Right cardiac atrium (tissue), 5 donors: ENCODE measurements around the gene DMWD. TPM values are rescaled to one million over a fixed set of nuclear protein-coding genes. Genes with fewer than 3 reads are reported as not detected.
"Not testable (repeated sequence)": the region's sequence is repeated elsewhere in the genome, so short reads cannot be mapped to it uniquely, and the experiment has no call there.

Experiments
- ATAC-seq, 2 donors: fragments of 200-7000 bp; cut with Tn5 transposase; one replicate each; pipeline versions ENCODE4 v1.8.0 to v1.9.1; 2020; ENCODE audit warnings: moderate library complexity in 2 of 2, mild to moderate bottlenecking in 1 of 2
- DNase-seq, 3 donors: peaks; one replicate each; pipeline ENCODE4 v3.0.0-alpha.2; 2020
- H3K27ac ChIP-seq: one replicate; pipeline ENCODE4 v1.5.1; 2013; ENCODE audit warnings: mild to moderate bottlenecking, low read length, control low read depth, moderate library complexity
- H3K27me3 ChIP-seq: one replicate; pipeline ENCODE4 v1.6.1; 2013; ENCODE audit not compliant: control insufficient read depth, insufficient read depth
- H3K4me1 ChIP-seq: one replicate; pipeline ENCODE4 v1.6.1; 2013; ENCODE audit warnings: low read length; ENCODE audit not compliant: control insufficient read depth, insufficient read depth
- H3K4me3 ChIP-seq: one replicate; pipeline ENCODE4 v1.5.1; 2013; ENCODE audit warnings: low read length, control low read depth
- H3K9me3 ChIP-seq: one replicate; pipeline ENCODE4 v1.6.1; 2013; ENCODE audit warnings: low read length; ENCODE audit not compliant: control insufficient read depth
- WGBS: extraction: QIAGEN DNeasy Blood & Tissue Kit; methylation state at CpG from one replicate; pipeline ENCODE4 v1.1.7; 2013; 5-methylcytosine and 5-hydroxymethylcytosine counted together
- intact Hi-C, 4 donors: fragments of 100-400 bp; cut with DNase I; formaldehyde crosslinking; loops; one replicate each; pipeline versions ENCODE4 v1.11.0 to v1.14.0; 2022 to 2023
- polyA plus RNA-seq: library from polyadenylated mRNA; stranded (reverse); fragments of 200-250 nt; gene quantifications from one replicate; pipeline ENCODE4 v1.2.3, GENCODE V29; 2013
- total RNA-seq, 4 donors: library from RNA; stranded (reverse); fragmentation: NEBNext Ultra II Directional; extraction: Animal tissue kit (Norgen Biotek cat#: 25700); gene quantifications; one replicate each; pipeline ENCODE4 v1.2.1, GENCODE V29; 2021
- donor health status: healthy with polysubstance abuse.
- donor health status: DM: no; HTN: yes; CAD: no.
- donor health status: DM: no; HTN: no; CAD: no.
- donor health status: DM: no; HTN: yes; CAD: no; lungs with severe emphysema.
- donor health status: DM: yes; HTN: yes; CAD: no.

The DMWD gene
- total and polyA plus RNA-seq, 5 donors, result 50.2 to 87.1 (median 72.2) TPM

GRCh38 chr19:45761714-45762113 lies 30.9 kb downstream of the DMWD start:
- no peaks in the 10 kb centered on the region for H3K4me1 ChIP-seq
- DNase-seq, result peak in 2 of 3 donors; percentile 66 to 79
- intact Hi-C loops, result loop anchor here in 1 of 4 donors (10.0 kb wide), 1 partner anchor 47 kb away; no protein-coding TSS in a partner anchor
- H3K4me3 ChIP-seq, result no peak overlapping the region
- WGBS, result 61% methylated on average over 17 of the region's 17 CpGs
- no peaks in the 10 kb centered on the region for H3K27me3 ChIP-seq
- no peaks in the 10 kb centered on the region for H3K9me3 ChIP-seq
- H3K27ac ChIP-seq, result no peak overlapping the region
- no peak for ATAC-seq

- 87% methylated on average over 9 of the region's 9 CpGs for WGBS
- ATAC-seq, result no peak
- no peak for DNase-seq
- intact Hi-C loops, result no loop called here
- H3K4me3 ChIP-seq, result no peak overlapping the region
- H3K27me3 ChIP-seq, result no peaks in the 10 kb centered on the region
- H3K9me3 ChIP-seq, result no peaks in the 10 kb centered on the region
- no peak overlapping the region for H3K27ac ChIP-seq
- H3K4me1 ChIP-seq, result no peaks in the 10 kb centered on the region
Measured at GRCh38 chr19:45758921-45759320, 33.7 kb downstream of the DMWD start.

GRCh38 chr19:45757695-45758094 lies 35.0 kb downstream of the DMWD start:
- H3K27me3 ChIP-seq, result no peaks in the 10 kb centered on the region
- 81% methylated on average over 9 of the region's 9 CpGs for WGBS
- H3K4me3 ChIP-seq, result no peak overlapping the region
- ATAC-seq, result no peak
- no peak overlapping the region for H3K27ac ChIP-seq
- intact Hi-C loops, result no loop called here
- no peaks in the 10 kb centered on the region for H3K4me1 ChIP-seq
- H3K9me3 ChIP-seq, result no peaks in the 10 kb centered on the region
- DNase-seq, result no peak

- H3K4me3 ChIP-seq, result no peak overlapping the region
- no peaks in the 10 kb centered on the region for H3K9me3 ChIP-seq
- ATAC-seq (no peak), DNase-seq (no peak)
- intact Hi-C loops, result no loop called here
- 88% methylated on average over 8 of the region's 8 CpGs for WGBS
- no peaks in the 10 kb centered on the region for H3K4me1 ChIP-seq
- no peaks in the 10 kb centered on the region for H3K27me3 ChIP-seq
- H3K27ac ChIP-seq, result no peak overlapping the region
Measured at GRCh38 chr19:45754323-45754722, 38.3 kb downstream of the DMWD start.

GRCh38 chr19:45753548-45753947 lies 39.1 kb downstream of the DMWD start:
- 64% methylated on average over 6 of the region's 6 CpGs for WGBS
- peak in 1 of 2 donors; percentile 10 for ATAC-seq
- no peaks in the 10 kb centered on the region for H3K27me3 ChIP-seq
- no peak overlapping the region for H3K4me3 ChIP-seq
- no peak overlapping the region for H3K27ac ChIP-seq
- DNase-seq, result no peak
- no peaks in the 10 kb centered on the region for H3K9me3 ChIP-seq
- intact Hi-C loops, result no loop called here
- no peaks in the 10 kb centered on the region for H3K4me1 ChIP-seq

- 93% methylated on average over 12 of the region's 12 CpGs for WGBS
- no peaks in the 10 kb centered on the region for H3K9me3 ChIP-seq
Measured at GRCh38 chr19:45752639-45753038, 40.0 kb downstream of the DMWD start.

GRCh38 chr19:45751483-45751882 lies 41.2 kb downstream of the DMWD start:
- H3K27me3 ChIP-seq, ATAC-seq, H3K4me1 ChIP-seq, H3K4me3 ChIP-seq, H3K27ac ChIP-seq, intact Hi-C loops, DNase-seq, H3K9me3 ChIP-seq: not testable (repeated sequence)
- WGBS, result 91% methylated on average over 10 of the region's 10 CpGs

More at GRCh38 chr19:45752639-45753038, 40.0 kb downstream of the DMWD start:
- H3K27me3 ChIP-seq, result no peaks in the 10 kb centered on the region
- H3K27ac ChIP-seq, result no peak overlapping the region
- ATAC-seq, result no peak
- DNase-seq, result no peak
- H3K4me3 ChIP-seq, result no peak overlapping the region
- intact Hi-C loops, result no loop called here
- no peaks in the 10 kb centered on the region for H3K4me1 ChIP-seq

GRCh38 chr19:45747513-45747912 lies 45.1 kb downstream of the DMWD start:
- intact Hi-C loops, result no loop called here
- DNase-seq (no peak), ATAC-seq (no peak)
- Histone ChIP-seq H3K4me3 (no peak overlapping the region), H3K27me3 (no peaks in the 10 kb centered on the region), H3K9me3 (no peaks in the 10 kb centered on the region), H3K27ac (no peak overlapping the region), H3K4me1 (no peaks in the 10 kb centered on the region)
- WGBS, result 83% methylated on average over 5 of the region's 5 CpGs

- H3K27me3 ChIP-seq, result no peaks in the 10 kb centered on the region
- no peaks in the 10 kb centered on the region for H3K9me3 ChIP-seq
- no peak overlapping the region for H3K27ac ChIP-seq
- H3K4me1 ChIP-seq, result no peaks in the 10 kb centered on the region
- no peak overlapping the region for H3K4me3 ChIP-seq
- ATAC-seq (no peak), DNase-seq (no peak)
- intact Hi-C loops, result no loop called here
- WGBS, result 44% methylated on average over 5 of the region's 5 CpGs
Measured at GRCh38 chr19:45746866-45747265, 45.8 kb downstream of the DMWD start.

- no peak overlapping the region for H3K27ac ChIP-seq
- 90% methylated on average over 6 of the region's 6 CpGs for WGBS
- intact Hi-C loops, result no loop called here
- no peak overlapping the region for H3K4me3 ChIP-seq
- no peaks in the 10 kb centered on the region for H3K4me1 ChIP-seq
- H3K27me3 ChIP-seq, result no peaks in the 10 kb centered on the region
- no peak for DNase-seq
- no peak for ATAC-seq
- H3K9me3 ChIP-seq, result no peaks in the 10 kb centered on the region
Measured at GRCh38 chr19:45745606-45746005, 47.0 kb downstream of the DMWD start.

GRCh38 chr19:45742969-45743368 lies 49.7 kb downstream of the DMWD start:
- no peak overlapping the region for H3K4me3 ChIP-seq
- H3K4me1 ChIP-seq, result no peaks in the 10 kb centered on the region
- H3K27ac ChIP-seq, result no peak overlapping the region
- DNase-seq (no peak), ATAC-seq (no peak)
- 73% methylated on average over 4 of the region's 4 CpGs for WGBS
- intact Hi-C loops, result no loop called here
- no peaks in the 10 kb centered on the region for H3K27me3 ChIP-seq
- H3K9me3 ChIP-seq, result no peaks in the 10 kb centered on the region
